ENCODE data around the gene KIF26A.
A peak's percentile ranks its signal among the peaks of the same experiment; 100 is the strongest.

KIF26A gene

DNA sequence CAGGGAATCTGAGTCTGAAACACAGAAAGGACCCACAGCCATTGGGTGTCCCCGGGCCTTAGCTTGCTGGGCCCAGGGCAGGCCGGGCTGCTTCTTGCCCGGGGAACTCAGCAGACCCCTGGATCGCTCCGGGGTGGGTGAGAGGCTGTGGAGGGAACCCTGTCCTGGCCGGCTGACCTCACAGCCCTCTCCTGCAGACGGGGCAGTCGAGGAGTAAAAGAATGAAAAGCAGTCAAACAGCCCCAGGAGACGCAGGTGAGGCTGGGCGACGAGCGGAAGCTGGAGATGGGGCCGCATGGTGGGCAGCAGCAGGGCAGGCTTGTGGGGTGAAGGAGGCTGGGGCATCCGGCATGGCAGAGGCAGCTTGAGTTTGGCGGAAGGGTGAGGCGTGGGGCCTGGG lies 57.0 kb downstream of the KIF26A start:
- H3K27ac ChIP-seq (ENCODE audit: extremely low read depth, low read depth, low read length), result no peak overlapping the region
- POLR2A ChIA-PET, result no interaction called here
- H3K36me3 ChIP-seq (ENCODE audit: control insufficient read depth in 2 of 2, insufficient read depth in 1 of 2, low read length in 2 of 2), result no peaks in the 10 kb centered on the region
- no peak for TF ChIP-seq ZBTB20 (tag by site-specific recombination; IDR thresholded peaks at IDR 0.05)
- TF ChIP-seq SP3 (tag by site-specific recombination; IDR thresholded peaks at IDR 0.05), result no peak
- no peak for TF ChIP-seq GFI1B (tag by site-specific recombination; IDR thresholded peaks at IDR 0.05)
- no peak for TF ChIP-seq ZNF140 (tag by site-specific recombination; IDR thresholded peaks at IDR 0.05)
- no peak for TF ChIP-seq ZNF16 (tag by site-specific recombination; IDR thresholded peaks at IDR 0.05; ENCODE audit: low read depth)
- no peak for TF ChIP-seq ZNF19 (tag by site-specific recombination; IDR thresholded peaks at IDR 0.05; ENCODE audit: low read depth)
- no peak for TF ChIP-seq ZNF354C (tag by site-specific recombination; IDR thresholded peaks at IDR 0.05; ENCODE audit: borderline replicate concordance, low read depth)
- TF ChIP-seq ZNF169 (tag by site-specific recombination; IDR thresholded peaks at IDR 0.05), result no peak
- TF ChIP-seq ZNF211 (tag by site-specific recombination; IDR thresholded peaks at IDR 0.05; ENCODE audit: low read depth), result no peak
- no peak for TF ChIP-seq ZFP37 (tag by site-specific recombination; IDR thresholded peaks at IDR 0.05)
- no peak for TF ChIP-seq ZNF677 (tag by site-specific recombination; IDR thresholded peaks at IDR 0.05)
- TF ChIP-seq SALL2 (tag by site-specific recombination; IDR thresholded peaks at IDR 0.05; ENCODE audit: borderline replicate concordance), result no peak
- H3K9me3 ChIP-seq (ENCODE audit: control insufficient read depth, insufficient read depth, low read depth, low read length), result no peaks in the 10 kb centered on the region
- H3K4me3 ChIP-seq (ENCODE audit: low read depth, low read length), result no peak overlapping the region
- CTCF ChIA-PET, result interaction anchor here (0.5 to 0.7 kb wide), 3 partner anchors 8 to 535 kb away, joined by 3 read pairs; no protein-coding TSS in a partner anchor
- H3K4me1 ChIP-seq (ENCODE audit: control insufficient read depth, insufficient read depth, low read length), result no peaks in the 10 kb centered on the region

DNA sequence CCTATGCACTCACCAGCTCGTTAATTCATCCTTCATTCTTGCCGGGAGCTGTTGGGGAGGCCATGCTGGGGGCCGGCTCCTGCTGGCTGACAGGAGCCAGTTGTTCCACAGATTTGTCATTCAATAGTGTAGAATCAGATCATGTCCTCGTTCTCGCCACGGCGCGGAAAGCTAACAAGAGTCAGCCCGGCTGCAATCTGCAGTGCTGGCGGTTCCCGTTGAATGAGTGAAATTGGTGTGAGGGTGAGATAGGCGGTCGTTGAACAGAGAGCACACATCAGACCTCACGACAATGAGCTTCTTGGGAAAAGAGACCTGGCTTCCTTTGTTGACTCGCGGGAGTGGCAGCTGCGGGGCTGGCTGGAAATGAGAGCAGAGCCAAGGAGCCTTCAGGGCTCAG lies 57.5 kb downstream of the KIF26A start:
- Histone ChIP-seq H3K36me3 (ENCODE audit: control insufficient read depth in 2 of 2, insufficient read depth in 1 of 2, low read length in 2 of 2) (no peaks in the 10 kb centered on the region), H3K9me3 (ENCODE audit: control insufficient read depth, insufficient read depth, low read depth, low read length) (no peaks in the 10 kb centered on the region), H3K27ac (ENCODE audit: extremely low read depth, low read depth, low read length) (no peak overlapping the region), H3K4me1 (ENCODE audit: control insufficient read depth, insufficient read depth, low read length) (no peaks in the 10 kb centered on the region), H3K4me3 (ENCODE audit: low read depth, low read length) (no peak overlapping the region)
- ChIA-PET CTCF (interaction anchor here (0.6 to 0.7 kb wide), 3 partner anchors 9 to 442 kb away, joined by 3 read pairs; no protein-coding TSS in a partner anchor), POLR2A (no interaction called here)
- TF ChIP-seq ZBTB17 (tag by site-specific recombination; IDR thresholded peaks at IDR 0.05) (peak; percentile 83), ZNF2 (tag by site-specific recombination; IDR thresholded peaks at IDR 0.05) (no peak), ZFP37 (tag by site-specific recombination; IDR thresholded peaks at IDR 0.05) (no peak), GLIS1 (tag by site-specific recombination; IDR thresholded peaks at IDR 0.05) (peak; percentile 85)

DNA sequence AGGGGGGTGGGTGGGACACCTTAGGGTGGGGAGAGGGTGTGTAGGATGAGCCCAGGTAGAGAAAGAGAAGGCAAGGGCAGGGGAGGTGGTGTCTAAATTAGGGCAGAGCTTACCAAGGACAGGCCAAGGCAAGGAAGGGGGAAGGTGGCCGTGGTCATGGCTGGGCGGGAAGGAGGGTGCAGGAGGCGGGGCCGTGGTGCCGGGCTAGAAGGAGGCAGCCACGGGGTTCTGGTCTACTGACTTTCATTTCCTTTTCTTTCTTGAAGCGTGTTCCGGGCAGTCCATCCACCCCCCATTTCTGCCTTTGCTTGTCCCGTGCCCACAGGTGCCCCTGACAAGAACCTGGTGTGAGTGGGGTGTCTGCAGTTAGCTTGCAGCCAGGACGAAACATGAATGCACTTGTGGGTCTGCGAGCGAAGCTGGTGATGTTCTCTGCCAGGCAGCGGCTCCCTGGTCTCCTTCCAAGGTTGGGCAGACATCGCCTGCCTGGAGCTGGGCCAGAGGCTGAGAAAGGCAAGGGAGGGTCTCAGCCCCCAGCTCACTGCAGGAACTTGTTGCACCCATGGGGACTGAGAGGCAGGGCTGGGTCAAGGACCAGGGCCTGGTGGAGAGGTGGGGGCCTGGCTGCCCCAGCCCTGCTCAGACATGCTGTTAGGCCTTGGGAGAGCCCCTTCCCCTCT lies 58.2 kb downstream of the KIF26A start:
- ChIA-PET POLR2A (no interaction called here), CTCF (interaction anchor here (0.6 kb wide), 1 partner anchor 441 kb away, joined by 3 read pairs; no protein-coding TSS in a partner anchor)
- H3K4me1 ChIP-seq (ENCODE audit: control insufficient read depth, insufficient read depth, low read length), result no peaks in the 10 kb centered on the region
- H3K36me3 ChIP-seq (ENCODE audit: control insufficient read depth in 2 of 2, insufficient read depth in 1 of 2, low read length in 2 of 2), result no peaks in the 10 kb centered on the region
- H3K4me3 ChIP-seq (ENCODE audit: low read depth, low read length), result no peak overlapping the region
- H3K9me3 ChIP-seq (ENCODE audit: control insufficient read depth, insufficient read depth, low read depth, low read length), result no peaks in the 10 kb centered on the region
- no peak overlapping the region for H3K27ac ChIP-seq (ENCODE audit: extremely low read depth, low read depth, low read length)
- TF ChIP-seq SCRT1 (tag by site-specific recombination; IDR thresholded peaks at IDR 0.05; ENCODE audit: borderline replicate concordance) (peak; percentile 51; the same call in 1 of the 2 replicates), SCRT2 (tag by site-specific recombination; IDR thresholded peaks at IDR 0.05) (peak; percentile 82), MZF1 (tag by site-specific recombination; IDR thresholded peaks at IDR 0.05; ENCODE audit: borderline replicate concordance) (no peak)

DNA sequence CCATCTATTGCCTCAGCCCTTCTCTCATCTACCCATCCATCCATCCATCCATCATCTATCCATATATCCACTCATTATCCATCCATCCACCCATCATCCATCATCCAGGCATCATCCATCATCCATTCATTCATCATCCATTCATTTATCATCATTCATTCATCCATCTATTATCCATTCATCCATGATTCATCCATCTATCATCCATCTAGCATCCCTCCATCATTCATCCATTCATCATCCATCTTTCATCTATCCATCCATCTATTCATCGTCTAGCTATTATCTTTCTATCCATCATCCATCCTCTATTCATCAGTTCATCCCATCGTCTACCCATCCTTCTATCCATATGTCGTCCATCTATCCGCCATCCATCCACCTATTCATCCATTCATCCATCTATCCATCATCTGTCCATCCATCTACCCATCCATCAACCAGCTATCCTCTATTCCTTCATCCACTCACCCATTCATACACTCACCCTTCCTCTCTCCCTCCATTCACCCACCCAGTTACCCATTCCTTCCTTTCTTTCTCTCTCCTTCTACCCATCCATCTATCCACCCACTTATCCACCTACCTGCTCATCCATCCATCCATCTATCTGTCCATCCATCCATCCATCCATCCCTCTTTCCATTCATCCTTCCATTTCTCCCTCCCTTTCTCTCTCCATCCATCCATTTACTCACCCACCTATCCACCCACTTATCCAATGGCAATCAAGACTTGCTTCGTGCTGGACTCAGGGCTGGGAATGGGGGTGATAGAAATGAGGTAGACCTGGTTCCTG lies 59.3 kb downstream of the KIF26A start:
- H3K4me1 ChIP-seq (ENCODE audit: control insufficient read depth, insufficient read depth, low read length), result no peaks in the 10 kb centered on the region
- no peak overlapping the region for H3K27ac ChIP-seq (ENCODE audit: extremely low read depth, low read depth, low read length)
- CTCF ChIA-PET, result interaction anchor here (0.7 kb wide), 1 partner anchor 26 kb away, joined by 4 read pairs; no protein-coding TSS in a partner anchor
- H3K4me3 ChIP-seq (ENCODE audit: low read depth, low read length), result no peak overlapping the region
- no peaks in the 10 kb centered on the region for H3K9me3 ChIP-seq (ENCODE audit: control insufficient read depth, insufficient read depth, low read depth, low read length)
- no peaks in the 10 kb centered on the region for H3K36me3 ChIP-seq (ENCODE audit: control insufficient read depth in 2 of 2, insufficient read depth in 1 of 2, low read length in 2 of 2)
- POLR2A ChIA-PET, result no interaction called here
- TF ChIP-seq SALL2 (tag by site-specific recombination; IDR thresholded peaks at IDR 0.05; ENCODE audit: borderline replicate concordance) (peak; percentile 75), ZNF366 (tag by site-specific recombination; conservative IDR thresholded peaks at IDR 0.05) (peak; percentile 99), ZNF521 (tag by site-specific recombination; IDR thresholded peaks at IDR 0.05) (0 out of 2 replicates have a peak, but pooled peaks have one; percentile 9), MYNN (tag by site-specific recombination; IDR thresholded peaks at IDR 0.05; ENCODE audit: borderline replicate concordance) (no peak), ZNF600 (tag by site-specific recombination; IDR thresholded peaks at IDR 0.05) (no peak), ZNF175 (tag by site-specific recombination; IDR thresholded peaks at IDR 0.05) (0 out of 2 replicates have a peak, but pooled peaks have one; percentile 10), ZBTB17 (tag by site-specific recombination; IDR thresholded peaks at IDR 0.05) (peak; percentile 100), EGR2 (tag by site-specific recombination; IDR thresholded peaks at IDR 0.05; ENCODE audit: low read depth) (peak; percentile 78), ZNF37A (tag by site-specific recombination; IDR thresholded peaks at IDR 0.05) (no peak), GLIS1 (tag by site-specific recombination; IDR thresholded peaks at IDR 0.05) (no peak), ZNF354C (tag by site-specific recombination; IDR thresholded peaks at IDR 0.05; ENCODE audit: borderline replicate concordance, low read depth) (no peak), ZNF560 (tag by site-specific recombination; IDR thresholded peaks at IDR 0.05; ENCODE audit: borderline replicate concordance) (0 out of 2 replicates have a peak, but pooled peaks have one; percentile 9)
- TF ChIP-seq, protein P1, sequence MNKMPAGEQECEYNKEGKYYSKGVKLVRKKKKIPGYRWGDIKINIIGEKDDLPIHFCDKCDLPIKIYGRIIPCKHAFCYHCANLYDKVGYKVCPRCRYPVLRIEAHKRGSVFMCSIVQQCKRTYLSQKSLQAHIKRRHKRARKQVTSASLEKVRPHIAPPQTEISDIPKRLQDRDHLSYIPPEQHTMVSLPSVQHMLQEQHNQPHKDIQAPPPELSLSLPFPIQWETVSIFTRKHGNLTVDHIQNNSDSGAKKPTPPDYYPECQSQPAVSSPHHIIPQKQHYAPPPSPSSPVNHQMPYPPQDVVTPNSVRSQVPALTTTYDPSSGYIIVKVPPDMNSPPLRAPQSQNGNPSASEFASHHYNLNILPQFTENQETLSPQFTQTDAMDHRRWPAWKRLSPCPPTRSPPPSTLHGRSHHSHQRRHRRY (tag by site-specific recombination; IDR thresholded peaks at IDR 0.05), result no peak

Data from HEK293 (cell line).